Ishikawa (cell line): ENCODE results near the gene OR8G5.

ENCODE experiments used
- CEBPB ChIP-seq: IDR thresholded peaks from 2 replicates; pipeline ENCODE4 v1.6.1; 2012
- CREB1 ChIP-seq: IDR thresholded peaks from 2 replicates; pipeline ENCODE4 v1.6.1; 2012; ENCODE audit warnings: low read depth
- EP300 ChIP-seq: IDR thresholded peaks from 2 replicates; pipeline ENCODE4 v1.6.1; 2012; ENCODE audit warnings: borderline replicate concordance
- FOXM1 ChIP-seq: IDR thresholded peaks from 2 replicates; pipeline ENCODE4 v1.6.1; 2012; ENCODE audit warnings: low read depth, borderline replicate concordance
- RAD21 ChIP-seq: IDR thresholded peaks from 2 replicates; pipeline ENCODE4 v1.6.1; 2012; ENCODE audit warnings: low read depth
- TAF1 ChIP-seq: IDR thresholded peaks from 2 replicates; pipeline ENCODE4 v1.6.1; 2012; ENCODE audit warnings: low read depth, mild to moderate bottlenecking
- TEAD4 ChIP-seq: IDR thresholded peaks from 2 replicates; pipeline ENCODE4 v1.6.1; 2012
- YY1 ChIP-seq: IDR thresholded peaks from 2 replicates; pipeline ENCODE4 v1.6.1; 2012; ENCODE audit warnings: low read depth
- ZBTB7A ChIP-seq: IDR thresholded peaks from 2 replicates; pipeline ENCODE4 v1.6.1; 2012; ENCODE audit warnings: low read depth
- TF ChIP-seq, protein P1 (sequence below): IDR thresholded peaks from 2 replicates; pipeline ENCODE4 v1.6.1; 2012; ENCODE audit warnings: low read depth, mild to moderate bottlenecking

DNA sequence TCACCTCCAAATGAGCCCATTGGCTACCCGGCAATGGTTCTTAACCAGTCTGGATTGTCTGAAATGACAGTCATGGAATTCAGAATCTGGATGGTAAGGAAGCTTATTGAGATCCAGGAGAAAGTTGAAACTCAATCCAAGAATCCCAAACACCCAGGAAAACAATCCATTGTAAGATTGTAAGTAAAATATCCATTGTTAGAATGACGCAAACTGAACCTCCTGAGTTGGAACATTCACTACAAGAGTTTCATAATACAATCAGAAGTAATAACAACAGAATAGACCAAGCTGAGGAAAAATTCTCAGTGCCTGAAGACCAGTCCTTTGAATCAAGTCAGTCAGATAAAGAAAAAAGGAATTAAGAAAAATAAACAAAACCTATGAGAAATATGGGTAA lies 22.1 kb downstream of the OR8G5 start:
- TF ChIP-seq TAF1 = no peak
- no peak for TF ChIP-seq FOXM1
- no peak for TF ChIP-seq CEBPB
- no peak for TF ChIP-seq RAD21
- TF ChIP-seq YY1 = no peak
- TF ChIP-seq, protein P1, sequence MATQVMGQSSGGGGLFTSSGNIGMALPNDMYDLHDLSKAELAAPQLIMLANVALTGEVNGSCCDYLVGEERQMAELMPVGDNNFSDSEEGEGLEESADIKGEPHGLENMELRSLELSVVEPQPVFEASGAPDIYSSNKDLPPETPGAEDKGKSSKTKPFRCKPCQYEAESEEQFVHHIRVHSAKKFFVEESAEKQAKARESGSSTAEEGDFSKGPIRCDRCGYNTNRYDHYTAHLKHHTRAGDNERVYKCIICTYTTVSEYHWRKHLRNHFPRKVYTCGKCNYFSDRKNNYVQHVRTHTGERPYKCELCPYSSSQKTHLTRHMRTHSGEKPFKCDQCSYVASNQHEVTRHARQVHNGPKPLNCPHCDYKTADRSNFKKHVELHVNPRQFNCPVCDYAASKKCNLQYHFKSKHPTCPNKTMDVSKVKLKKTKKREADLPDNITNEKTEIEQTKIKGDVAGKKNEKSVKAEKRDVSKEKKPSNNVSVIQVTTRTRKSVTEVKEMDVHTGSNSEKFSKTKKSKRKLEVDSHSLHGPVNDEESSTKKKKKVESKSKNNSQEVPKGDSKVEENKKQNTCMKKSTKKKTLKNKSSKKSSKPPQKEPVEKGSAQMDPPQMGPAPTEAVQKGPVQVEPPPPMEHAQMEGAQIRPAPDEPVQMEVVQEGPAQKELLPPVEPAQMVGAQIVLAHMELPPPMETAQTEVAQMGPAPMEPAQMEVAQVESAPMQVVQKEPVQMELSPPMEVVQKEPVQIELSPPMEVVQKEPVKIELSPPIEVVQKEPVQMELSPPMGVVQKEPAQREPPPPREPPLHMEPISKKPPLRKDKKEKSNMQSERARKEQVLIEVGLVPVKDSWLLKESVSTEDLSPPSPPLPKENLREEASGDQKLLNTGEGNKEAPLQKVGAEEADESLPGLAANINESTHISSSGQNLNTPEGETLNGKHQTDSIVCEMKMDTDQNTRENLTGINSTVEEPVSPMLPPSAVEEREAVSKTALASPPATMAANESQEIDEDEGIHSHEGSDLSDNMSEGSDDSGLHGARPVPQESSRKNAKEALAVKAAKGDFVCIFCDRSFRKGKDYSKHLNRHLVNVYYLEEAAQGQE = no peak
- no peak for TF ChIP-seq EP300
- no peak for TF ChIP-seq CREB1
- no peak for TF ChIP-seq ZBTB7A
- no peak for TF ChIP-seq TEAD4
